GM12864 (cell line): ENCODE measurements around the gene NCKAP5.

Source experiments
- DNase-seq: peaks from one replicate; pipeline ENCODE4 v3.0.0-alpha.2; 2011; ENCODE audit warnings: low read depth
- H3K4me3 ChIP-seq: 2 replicates; pipeline ENCODE4 v1.5.1; 2011; ENCODE audit warnings: mild to moderate bottlenecking, low read depth, low read length, control low read depth
- TF ChIP-seq, protein P1 (sequence below): IDR thresholded peaks from 2 replicates; pipeline ENCODE4 v1.5.1; 2011; ENCODE audit warnings: low read depth, mild to moderate bottlenecking, moderate library complexity, low read length, control low read depth, inconsistent platforms; ENCODE audit errors: missing control alignments

NCKAP5 gene

DNA sequence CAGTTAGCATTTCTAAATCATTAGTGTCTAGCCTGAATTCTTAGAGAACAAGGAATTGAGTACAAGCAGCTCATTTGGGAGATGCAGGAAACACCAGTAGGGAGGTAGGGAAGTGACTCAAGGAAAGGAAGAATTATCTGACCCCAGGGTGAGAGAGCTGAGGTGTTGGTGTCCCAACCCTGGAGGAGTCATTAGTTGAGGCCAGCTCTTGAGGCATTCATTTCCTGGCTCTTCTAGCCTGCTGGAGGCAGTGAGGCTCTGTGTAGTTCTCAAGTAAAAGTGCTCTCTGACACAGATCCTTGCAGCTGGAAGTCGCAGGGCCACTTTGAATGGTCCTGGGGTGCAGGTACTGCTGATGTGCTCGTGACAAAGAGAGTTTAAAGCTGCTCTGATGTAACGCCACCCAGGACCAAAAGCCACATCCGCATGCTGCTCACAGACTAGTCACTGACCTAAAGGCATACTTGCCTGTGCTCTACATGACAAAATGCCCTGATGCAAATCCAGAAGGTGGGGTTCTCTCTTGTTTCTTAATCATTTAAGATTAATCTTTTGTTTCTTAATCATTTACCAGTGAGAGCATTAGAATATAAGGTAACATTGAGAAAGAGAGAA lies 598.8 kb downstream of the NCKAP5 start:
- TF ChIP-seq, protein P1, sequence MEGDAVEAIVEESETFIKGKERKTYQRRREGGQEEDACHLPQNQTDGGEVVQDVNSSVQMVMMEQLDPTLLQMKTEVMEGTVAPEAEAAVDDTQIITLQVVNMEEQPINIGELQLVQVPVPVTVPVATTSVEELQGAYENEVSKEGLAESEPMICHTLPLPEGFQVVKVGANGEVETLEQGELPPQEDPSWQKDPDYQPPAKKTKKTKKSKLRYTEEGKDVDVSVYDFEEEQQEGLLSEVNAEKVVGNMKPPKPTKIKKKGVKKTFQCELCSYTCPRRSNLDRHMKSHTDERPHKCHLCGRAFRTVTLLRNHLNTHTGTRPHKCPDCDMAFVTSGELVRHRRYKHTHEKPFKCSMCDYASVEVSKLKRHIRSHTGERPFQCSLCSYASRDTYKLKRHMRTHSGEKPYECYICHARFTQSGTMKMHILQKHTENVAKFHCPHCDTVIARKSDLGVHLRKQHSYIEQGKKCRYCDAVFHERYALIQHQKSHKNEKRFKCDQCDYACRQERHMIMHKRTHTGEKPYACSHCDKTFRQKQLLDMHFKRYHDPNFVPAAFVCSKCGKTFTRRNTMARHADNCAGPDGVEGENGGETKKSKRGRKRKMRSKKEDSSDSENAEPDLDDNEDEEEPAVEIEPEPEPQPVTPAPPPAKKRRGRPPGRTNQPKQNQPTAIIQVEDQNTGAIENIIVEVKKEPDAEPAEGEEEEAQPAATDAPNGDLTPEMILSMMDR = no peak
- DNase-seq = no peak
- H3K4me3 ChIP-seq = no peak overlapping the region

DNA sequence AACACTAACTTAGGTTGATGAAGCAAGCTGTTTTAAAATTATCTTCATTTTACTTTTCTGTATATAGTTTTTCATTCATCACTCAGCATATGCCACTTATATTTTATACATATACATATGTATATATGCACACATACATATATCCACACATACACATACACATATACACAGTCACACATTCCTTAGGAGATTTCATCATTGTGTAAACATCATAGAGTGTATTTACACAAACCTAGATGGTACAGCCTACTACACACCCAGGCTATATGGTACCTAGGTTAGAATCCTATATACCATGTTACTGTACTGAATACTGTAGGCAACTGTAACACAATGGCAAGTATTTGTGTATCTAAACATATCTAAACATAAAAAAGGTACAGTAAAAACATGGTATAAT lies 602.8 kb downstream of the NCKAP5 start:
- TF ChIP-seq, protein P1 = no peak
- no peak overlapping the region for H3K4me3 ChIP-seq
- DNase-seq = no peak

DNA sequence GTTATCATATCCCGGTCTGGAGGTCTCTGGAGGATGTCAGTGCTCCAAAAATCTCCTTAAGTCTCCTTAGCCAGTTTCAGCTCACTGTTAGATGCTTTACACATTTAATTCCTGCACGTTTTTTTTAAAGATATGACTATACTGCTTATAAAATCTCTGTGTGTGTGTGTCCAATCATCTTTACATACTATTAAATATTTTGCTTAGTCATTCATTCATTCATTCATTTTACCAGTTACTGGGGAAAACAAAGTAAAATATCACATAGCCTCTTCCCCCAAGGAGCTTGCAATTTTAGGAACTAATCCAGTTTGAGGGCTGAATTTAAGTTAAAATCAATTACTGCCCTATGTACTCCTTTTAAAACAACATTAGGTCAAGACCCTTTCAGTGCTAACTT lies 605.1 kb downstream of the NCKAP5 start:
- TF ChIP-seq, protein P1 = no peak
- no peak overlapping the region for H3K4me3 ChIP-seq
- no peak for DNase-seq

DNA sequence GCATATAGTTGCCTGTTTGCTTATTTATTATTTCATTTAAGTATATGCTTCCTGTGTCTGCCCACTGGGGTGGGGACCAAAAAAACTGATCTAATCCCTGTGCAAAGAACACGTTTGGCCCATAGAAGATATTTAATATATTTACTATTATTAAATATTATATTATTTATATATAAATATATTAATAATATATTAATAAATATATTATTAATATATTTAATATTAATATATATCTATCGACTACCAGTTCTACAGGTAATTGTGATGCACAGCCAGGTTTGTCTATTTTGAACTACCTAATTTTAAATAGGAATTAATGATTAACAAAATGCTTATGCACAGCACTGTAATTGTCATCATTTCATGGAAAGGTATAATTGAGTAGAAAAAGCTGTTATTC lies 609.4 kb downstream of the NCKAP5 start:
- TF ChIP-seq, protein P1 = no peak
- no peak for DNase-seq
- H3K4me3 ChIP-seq = no peak overlapping the region

DNA sequence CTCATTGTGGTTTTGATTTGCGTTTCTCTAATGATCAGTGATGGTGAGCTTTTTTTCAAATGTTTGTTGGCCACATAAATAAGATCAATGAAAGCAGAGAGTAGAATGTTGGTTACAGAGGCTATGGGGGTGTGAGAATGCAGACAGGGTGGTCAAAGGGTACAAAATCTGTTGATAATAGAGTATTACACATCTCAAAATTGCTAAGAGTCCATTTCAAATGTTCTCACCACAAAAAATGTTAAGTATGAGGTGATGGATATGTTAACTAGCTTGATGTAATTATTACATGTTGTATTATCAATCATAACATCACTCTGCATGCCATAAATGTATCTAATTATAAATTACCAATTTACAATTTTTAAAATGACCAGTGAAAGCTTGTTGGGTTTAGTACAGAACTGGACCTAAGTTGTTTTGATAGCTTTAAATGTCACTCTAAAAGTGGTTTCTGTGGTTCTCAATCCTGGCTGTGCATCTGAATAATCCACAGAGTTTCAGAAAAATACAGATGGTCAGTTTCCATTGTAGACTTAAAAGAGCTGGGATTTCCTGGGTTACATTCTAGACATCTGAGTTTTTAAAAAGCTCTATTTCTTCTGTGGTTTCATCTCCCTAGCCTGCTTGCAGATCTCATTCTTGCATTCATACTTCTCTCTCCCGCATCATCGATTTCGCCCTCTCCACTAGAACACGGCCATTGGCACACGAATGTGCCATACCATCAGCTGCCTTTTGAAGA lies 612.2 kb downstream of the NCKAP5 start:
- TF ChIP-seq, protein P1 = no peak
- DNase-seq = no peak
- H3K4me3 ChIP-seq = no peak overlapping the region

DNA sequence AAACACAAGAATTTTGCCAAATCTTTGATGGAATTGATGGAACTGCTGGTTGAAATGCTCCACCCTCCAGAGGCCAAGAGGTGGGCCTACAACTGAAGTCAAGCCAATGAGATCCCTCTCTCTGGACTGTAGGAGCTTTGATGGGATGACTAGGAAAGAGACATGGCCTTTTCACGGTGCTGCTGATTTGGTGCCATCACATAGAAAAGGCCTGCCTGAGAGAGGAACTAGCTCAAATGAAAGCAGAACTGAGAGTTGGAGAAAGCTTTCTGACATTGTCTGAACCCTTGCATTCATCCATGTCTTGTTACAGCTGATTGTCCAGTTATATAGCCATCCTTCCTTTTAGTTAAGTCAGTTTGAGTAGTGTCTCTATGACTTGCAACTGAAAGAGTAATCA lies 614.5 kb downstream of the NCKAP5 start:
- H3K4me3 ChIP-seq = no peak overlapping the region
- DNase-seq = no peak
- TF ChIP-seq, protein P1 = no peak
